GM23338 (cell line): Measurements from ENCODE around the gene RLF. TPM values are rescaled to one million over a fixed set of nuclear protein-coding genes. Genes with fewer than 3 reads are reported as not detected.

Experiments
- ATAC-seq: fragments of 200-7000 bp; cut with Tn5 transposase; 3 replicates; pipeline ENCODE4 v1.9.1; 2020
- DNase-seq: peaks from one replicate; pipeline ENCODE4 v3.0.0-alpha.2; 2015; ENCODE audit warnings: low spot score
- H2AFZ ChIP-seq: fragments of 200-600 bp; sonication (generic); 2 replicates; pipeline ENCODE4 v1.8.0; 2016; ENCODE audit warnings: antibody characterized with exemption, mild to moderate bottlenecking, moderate library complexity
- H3F3A ChIP-seq: fragments of 200-600 bp; sonication (generic); replicated peaks from 2 replicates; pipeline ENCODE4 v1.8.0; 2017; ENCODE audit warnings: antibody characterized with exemption, mixed run types, low read depth
- H3K27ac ChIP-seq: fragments of 200-600 bp; sonication (generic); 2 replicates; pipeline ENCODE4 v1.6.1; 2016; ENCODE audit warnings: low read depth
- H3K27me3 ChIP-seq: fragments of 200-600 bp; sonication (generic); 2 replicates; pipeline ENCODE4 v1.8.0; 2016; ENCODE audit warnings: mild to moderate bottlenecking, mixed run types, moderate library complexity; ENCODE audit not compliant: insufficient read depth
- H3K36me3 ChIP-seq: fragments of 200-600 bp; sonication (generic); 2 replicates; pipeline ENCODE4 v1.8.0; 2016; ENCODE audit warnings: mild to moderate bottlenecking; ENCODE audit not compliant: insufficient read depth
- H3K4me1 ChIP-seq: fragments of 200-600 bp; sonication (generic); 2 replicates; pipeline ENCODE4 v1.8.0; 2016; ENCODE audit warnings: mild to moderate bottlenecking, moderate library complexity; ENCODE audit not compliant: insufficient read depth
- H3K4me2 ChIP-seq: fragments of 200-600 bp; sonication (generic); 2 replicates; pipeline ENCODE4 v1.7.1; 2017; ENCODE audit warnings: mixed run types
- H3K4me3 ChIP-seq: fragments of 200-600 bp; sonication (generic); 2 replicates; pipeline ENCODE4 v1.6.1; 2016; ENCODE audit warnings: mixed run types
- H3K79me2 ChIP-seq: fragments of 200-600 bp; sonication (generic); replicated peaks from 2 replicates; pipeline ENCODE4 v1.8.0; 2017; ENCODE audit warnings: mild to moderate bottlenecking; ENCODE audit not compliant: insufficient read depth
- H3K9me2 ChIP-seq: fragments of 200-600 bp; sonication (generic); 2 replicates; pipeline ENCODE4 v1.8.0; 2017; ENCODE audit not compliant: insufficient read depth
- H4K20me1 ChIP-seq: fragments of 200-600 bp; sonication (generic); replicated peaks from 2 replicates; pipeline ENCODE4 v1.8.0; 2017; ENCODE audit warnings: mild to moderate bottlenecking; ENCODE audit not compliant: insufficient read depth
- H3K27ac Mint-ChIP-seq: 2 replicates; pipeline ENCODE4 v1.8.0; 2020; ENCODE audit warnings: inconsistent platforms, mild to moderate bottlenecking, moderate library complexity, mixed read lengths
- H3K27me3 Mint-ChIP-seq: 3 replicates; pipeline ENCODE4 v1.8.0; 2022; ENCODE audit warnings: low read depth, mild to moderate bottlenecking, moderate library complexity, mixed read lengths, inconsistent platforms; ENCODE audit not compliant: insufficient read depth, poor library complexity
- H3K36me3 Mint-ChIP-seq: 3 replicates; pipeline ENCODE4 v1.8.0; 2021; ENCODE audit warnings: low read depth, mild to moderate bottlenecking, inconsistent platforms, moderate library complexity, mixed read lengths
- H3K4me1 Mint-ChIP-seq: 3 replicates; pipeline ENCODE4 v1.8.0; 2020; ENCODE audit warnings: mild to moderate bottlenecking, inconsistent platforms, mixed read lengths
- H3K4me3 Mint-ChIP-seq: 3 replicates; pipeline ENCODE4 v1.8.0; 2021; ENCODE audit warnings: moderate library complexity, mild to moderate bottlenecking, inconsistent platforms, mixed read lengths
- H3K9me3 Mint-ChIP-seq: 3 replicates; pipeline ENCODE4 v1.8.0; 2020; ENCODE audit warnings: moderate library complexity, mild to moderate bottlenecking, inconsistent platforms, mixed read lengths
- CREB1 ChIP-seq: fragments of 250-450 bp; sonication (Bioruptor Pico); IDR thresholded peaks from 2 replicates; pipeline ENCODE4 v1.5.0; 2020; ENCODE audit warnings: low read depth, mild to moderate bottlenecking, moderate library complexity
- EZH2 ChIP-seq: fragments of 200-600 bp; sonication (generic); IDR thresholded peaks from one replicate; pipeline ENCODE4 v1.8.0; 2017; ENCODE audit warnings: antibody characterized with exemption, mild to moderate bottlenecking, low read depth; ENCODE audit not compliant: unreplicated experiment
- EZH2phosphoT487 ChIP-seq: fragments of 200-600 bp; sonication (generic); IDR thresholded peaks from one replicate; pipeline ENCODE4 v1.8.1; 2018; ENCODE audit warnings: antibody characterized with exemption; ENCODE audit not compliant: unreplicated experiment
- JUNB ChIP-seq: IDR thresholded peaks from one replicate; pipeline ENCODE4 v1.6.1; 2016; ENCODE audit warnings: antibody characterized with exemption; ENCODE audit not compliant: unreplicated experiment
- NANOG ChIP-seq: IDR thresholded peaks from 2 replicates; pipeline ENCODE4 v1.6.1; 2016; ENCODE audit warnings: antibody characterized with exemption, borderline replicate concordance
- POLR2AphosphoS5 ChIP-seq: IDR thresholded peaks from 2 replicates; pipeline ENCODE4 v1.6.1; 2016; ENCODE audit warnings: antibody characterized with exemption, low read depth
- REST ChIP-seq: IDR thresholded peaks from one replicate; pipeline ENCODE4 v1.6.1; 2018; ENCODE audit warnings: antibody characterized with exemption; ENCODE audit not compliant: unreplicated experiment
- STAT1 ChIP-seq: IDR thresholded peaks from one replicate; pipeline ENCODE4 v1.6.1; 2016; ENCODE audit warnings: antibody characterized with exemption; ENCODE audit not compliant: unreplicated experiment
- ZNF114 ChIP-seq: fragments of 250-450 bp; sonication (Bioruptor Pico); IDR thresholded peaks from 2 replicates; pipeline ENCODE4 v1.5.0; 2020; ENCODE audit warnings: mild to moderate bottlenecking, moderate library complexity
- ZNF331 ChIP-seq: fragments of 250-450 bp; sonication (Bioruptor Pico); IDR thresholded peaks from 2 replicates; pipeline ENCODE4 v1.5.0; 2020; ENCODE audit warnings: low read depth, mild to moderate bottlenecking, moderate library complexity
- ZNF462 ChIP-seq: fragments of 250-450 bp; sonication (Bioruptor Pico); IDR thresholded peaks from 2 replicates; pipeline ENCODE4 v1.5.0; 2020; ENCODE audit warnings: mild to moderate bottlenecking, moderate library complexity
- polyA plus RNA-seq: library from polyadenylated mRNA; unstranded; fragments of >200 nt; fragmentation: Nextera tagmentation; extraction: Ambion mirVana; gene quantifications from 2 replicates; pipeline ENCODE4 v1.2.1, GENCODE V29; 2016
- total RNA-seq: library from RNA; depleted of rRNA; stranded (reverse); fragments of >200 nt; shearing (Covaris generic); gene quantifications from 2 replicates; pipeline ENCODE4 v1.2.3, GENCODE V29; 2014
- TF ChIP-seq, protein P1 (sequence below), 2 experiments: fragments of 200-600 bp in 1 of 2; sonication (generic) in 1 of 2; conservative IDR thresholded peaks; 2 replicates each; pipeline versions ENCODE4 v1.5.1 to v1.6.1; 2016 to 2017; ENCODE audit warnings: antibody characterized with exemption in 2 of 2, low read depth in 2 of 2, mild to moderate bottlenecking in 2 of 2, moderate library complexity in 1 of 2
- TF ChIP-seq, protein P2 (sequence below): IDR thresholded peaks from 2 replicates; pipeline ENCODE4 v1.6.1; 2016; ENCODE audit warnings: antibody characterized with exemption

RLF gene
- total and polyA plus RNA-seq, 2 experiments from 2014 or later = 6.6 to 21.1 TPM

DNA sequence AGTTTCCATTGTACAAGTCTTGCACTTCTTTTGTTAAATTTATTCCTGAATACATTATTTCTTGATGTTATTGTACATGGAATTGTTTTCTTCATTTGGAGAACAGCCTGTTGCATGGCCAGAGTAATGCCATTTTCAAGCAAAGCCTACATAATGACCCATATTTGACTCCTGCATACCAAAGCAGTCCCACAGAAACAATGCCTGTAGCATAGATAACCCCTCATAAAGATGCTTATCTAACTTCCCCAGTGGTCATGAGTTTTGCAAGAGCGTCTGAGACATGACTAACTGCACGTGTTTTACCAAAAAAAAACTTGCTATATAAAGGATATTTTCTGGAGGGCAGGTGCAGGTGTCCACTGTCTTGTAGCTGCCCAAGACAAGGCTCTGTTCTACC, 30.3 kb upstream of the RLF start:
- Histone ChIP-seq H3K79me2 (no peaks in the 10 kb centered on the region), H3K9me2 (no peaks in the 10 kb centered on the region), H3K27ac (no peak overlapping the region), H3K4me1 (no peaks in the 10 kb centered on the region), H2AFZ (no peak overlapping the region), H3F3A (no peaks in the 10 kb centered on the region), H3K27me3 (no peaks in the 10 kb centered on the region), H3K4me3 (no peak overlapping the region), H4K20me1 (no peaks in the 10 kb centered on the region), H3K36me3 (no peaks in the 10 kb centered on the region), H3K4me2 (no peak overlapping the region)
- no peak for TF ChIP-seq ZNF462 (CRISPR knock-in tag)
- no peak for TF ChIP-seq EZH2phosphoT487
- TF ChIP-seq ZNF331 (CRISPR knock-in tag) = no peak
- no peak for TF ChIP-seq JUNB
- TF ChIP-seq REST = no peak
- TF ChIP-seq, protein P1, sequence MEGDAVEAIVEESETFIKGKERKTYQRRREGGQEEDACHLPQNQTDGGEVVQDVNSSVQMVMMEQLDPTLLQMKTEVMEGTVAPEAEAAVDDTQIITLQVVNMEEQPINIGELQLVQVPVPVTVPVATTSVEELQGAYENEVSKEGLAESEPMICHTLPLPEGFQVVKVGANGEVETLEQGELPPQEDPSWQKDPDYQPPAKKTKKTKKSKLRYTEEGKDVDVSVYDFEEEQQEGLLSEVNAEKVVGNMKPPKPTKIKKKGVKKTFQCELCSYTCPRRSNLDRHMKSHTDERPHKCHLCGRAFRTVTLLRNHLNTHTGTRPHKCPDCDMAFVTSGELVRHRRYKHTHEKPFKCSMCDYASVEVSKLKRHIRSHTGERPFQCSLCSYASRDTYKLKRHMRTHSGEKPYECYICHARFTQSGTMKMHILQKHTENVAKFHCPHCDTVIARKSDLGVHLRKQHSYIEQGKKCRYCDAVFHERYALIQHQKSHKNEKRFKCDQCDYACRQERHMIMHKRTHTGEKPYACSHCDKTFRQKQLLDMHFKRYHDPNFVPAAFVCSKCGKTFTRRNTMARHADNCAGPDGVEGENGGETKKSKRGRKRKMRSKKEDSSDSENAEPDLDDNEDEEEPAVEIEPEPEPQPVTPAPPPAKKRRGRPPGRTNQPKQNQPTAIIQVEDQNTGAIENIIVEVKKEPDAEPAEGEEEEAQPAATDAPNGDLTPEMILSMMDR (conservative IDR thresholded peaks at IDR 0.05; ENCODE audit: low read depth in 2 of 2) = no peak
- TF ChIP-seq POLR2AphosphoS5 = no peak
- TF ChIP-seq CREB1 = no peak
- TF ChIP-seq ZNF114 (CRISPR knock-in tag) = no peak
- TF ChIP-seq EZH2 = no peak
- no peak for TF ChIP-seq NANOG
- no peak for TF ChIP-seq STAT1
- TF ChIP-seq, protein P2, sequence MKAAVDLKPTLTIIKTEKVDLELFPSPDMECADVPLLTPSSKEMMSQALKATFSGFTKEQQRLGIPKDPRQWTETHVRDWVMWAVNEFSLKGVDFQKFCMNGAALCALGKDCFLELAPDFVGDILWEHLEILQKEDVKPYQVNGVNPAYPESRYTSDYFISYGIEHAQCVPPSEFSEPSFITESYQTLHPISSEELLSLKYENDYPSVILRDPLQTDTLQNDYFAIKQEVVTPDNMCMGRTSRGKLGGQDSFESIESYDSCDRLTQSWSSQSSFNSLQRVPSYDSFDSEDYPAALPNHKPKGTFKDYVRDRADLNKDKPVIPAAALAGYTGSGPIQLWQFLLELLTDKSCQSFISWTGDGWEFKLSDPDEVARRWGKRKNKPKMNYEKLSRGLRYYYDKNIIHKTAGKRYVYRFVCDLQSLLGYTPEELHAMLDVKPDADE = no peak
- ATAC-seq (no peak), DNase-seq (no peak)
- Mint-ChIP-seq H3K36me3 (no peaks in the 10 kb centered on the region), H3K4me1 (no peaks in the 10 kb centered on the region), H3K4me3 (no peak overlapping the region), H3K27ac (no peak overlapping the region), H3K27me3 (peaks cover 2% of the 10 kb centered on the region), H3K9me3 (no peaks in the 10 kb centered on the region; the same call in 2 of the 3 replicates)
